Liver (tissue), 9 donors: Measurements from ENCODE around the gene SLC25A48. TPM values are rescaled to one million over a fixed set of nuclear protein-coding genes. Genes with fewer than 3 reads are reported as not detected.
"Not testable (repeated sequence)": the region's sequence is repeated elsewhere in the genome, so short reads cannot be mapped to it uniquely, and the experiment has no call there.

Source experiments
- DNase-seq: peaks from one replicate; pipeline ENCODE4 v3.0.0-alpha.2; 2017; ENCODE audit warnings: low spot score
- H3K27ac ChIP-seq, 2 donors: one replicate each; pipeline ENCODE4 v1.7.0; 2013; ENCODE audit warnings: inconsistent platforms in 2 of 2, low read length in 2 of 2, control low read depth in 1 of 2, low read depth in 1 of 2, mild to moderate bottlenecking in 1 of 2
- H3K27me3 ChIP-seq, 4 donors: one replicate each; pipeline versions ENCODE4 v1.6.1 to v1.7.0; 2013; ENCODE audit warnings: low read length in 3 of 4, inconsistent platforms in 1 of 4, mild to moderate bottlenecking in 1 of 4, moderate library complexity in 1 of 4; ENCODE audit not compliant: control insufficient read depth in 4 of 4, insufficient read depth in 4 of 4
- H3K36me3 ChIP-seq, 4 donors: one replicate each; pipeline versions ENCODE4 v1.6.1 to v1.7.0; 2013; ENCODE audit warnings: low read length in 3 of 4, mild to moderate bottlenecking in 3 of 4, low read depth in 1 of 4, moderate library complexity in 1 of 4; ENCODE audit not compliant: control insufficient read depth in 4 of 4, insufficient read depth in 3 of 4
- H3K4me1 ChIP-seq, 4 donors: one replicate each; pipeline versions ENCODE4 v1.6.1 to v1.7.0; 2013; ENCODE audit warnings: low read length in 3 of 4, mild to moderate bottlenecking in 3 of 4, moderate library complexity in 1 of 4; ENCODE audit not compliant: control insufficient read depth in 4 of 4, insufficient read depth in 4 of 4
- H3K4me3 ChIP-seq, 3 donors: one replicate each; pipeline versions ENCODE4 v1.6.1 to v1.7.0; 2013; ENCODE audit warnings: low read length in 3 of 3, control low read depth in 1 of 3, low read depth in 1 of 3, mild to moderate bottlenecking in 1 of 3
- H3K9ac ChIP-seq, 2 donors: one replicate each; pipeline ENCODE4 v1.7.0; 2013; ENCODE audit warnings: low read length in 2 of 2, mild to moderate bottlenecking in 2 of 2, moderate library complexity in 2 of 2, control low read depth in 1 of 2, low read depth in 1 of 2
- H3K9me3 ChIP-seq, 4 donors: one replicate each; pipeline versions ENCODE4 v1.6.1 to v1.7.0; 2013; ENCODE audit warnings: low read length in 3 of 4; ENCODE audit not compliant: control insufficient read depth in 4 of 4
- EGR1 ChIP-seq, 2 donors: IDR thresholded peaks; 2 replicates each; pipeline ENCODE4 v1.6.1; 2016 to 2018; ENCODE audit warnings: antibody characterized with exemption in 2 of 2, low read depth in 2 of 2
- FOXA1 ChIP-seq: IDR thresholded peaks from 2 replicates; pipeline ENCODE4 v1.6.1; 2016; ENCODE audit warnings: antibody characterized with exemption
- FOXA2 ChIP-seq: IDR thresholded peaks from 2 replicates; pipeline ENCODE4 v1.6.1; 2016; ENCODE audit warnings: antibody characterized with exemption
- GABPA ChIP-seq, 2 donors: IDR thresholded peaks in 1 of 2; conservative IDR thresholded peaks in 1 of 2; 2 replicates each; pipeline ENCODE4 v1.6.1; 2016; ENCODE audit warnings: antibody characterized with exemption in 2 of 2, mild to moderate bottlenecking in 1 of 2, moderate library complexity in 1 of 2
- HNF4A ChIP-seq, 2 donors: conservative IDR thresholded peaks; 2 replicates each; pipeline ENCODE4 v1.6.1; 2016; ENCODE audit warnings: antibody characterized with exemption in 2 of 2, mild to moderate bottlenecking in 2 of 2
- HNF4G ChIP-seq: IDR thresholded peaks from 2 replicates; pipeline ENCODE4 v1.6.1; 2016; ENCODE audit warnings: antibody characterized with exemption
- RAD21 ChIP-seq, 2 donors: IDR thresholded peaks; 2 replicates each; pipeline ENCODE4 v1.6.1; 2016; ENCODE audit warnings: antibody characterized with exemption in 2 of 2, mild to moderate bottlenecking in 2 of 2
- SP1 ChIP-seq: IDR thresholded peaks from 2 replicates; pipeline ENCODE4 v1.6.1; 2018; ENCODE audit warnings: antibody characterized with exemption, mild to moderate bottlenecking
- TAF1 ChIP-seq: conservative IDR thresholded peaks from 2 replicates; pipeline ENCODE4 v1.6.1; 2016; ENCODE audit warnings: antibody characterized with exemption, mild to moderate bottlenecking
- YY1 ChIP-seq: IDR thresholded peaks from 2 replicates; pipeline ENCODE4 v1.6.1; 2016; ENCODE audit warnings: antibody characterized with exemption, mild to moderate bottlenecking
- WGBS: extraction: QIAGEN DNeasy Blood & Tissue Kit; methylation state at CpG from one replicate; pipeline ENCODE4 v1.1.7; 2013; 5-methylcytosine and 5-hydroxymethylcytosine counted together
- polyA plus RNA-seq, 2 donors: library from polyadenylated mRNA; stranded (reverse) in 1 of 2; unstranded in 1 of 2; fragments of 200-250 nt in 1 of 2; fragments of >200 nt in 1 of 2; fragmentation: Nextera tagmentation in 1 of 2; extraction: Ambion mirVana in 1 of 2; gene quantifications; one replicate each; pipeline versions ENCODE4 v1.2.1 to v1.2.3, GENCODE V29; 2013 to 2015
- total RNA-seq, 2 donors: library from RNA; depleted of rRNA; stranded (reverse); fragments of >200 nt; gene quantifications; one replicate each; pipeline ENCODE4 v1.2.3, GENCODE V29; 2014
- TF ChIP-seq, protein P1 (sequence below): IDR thresholded peaks from 2 replicates; pipeline ENCODE4 v1.6.1; 2016; ENCODE audit warnings: antibody characterized with exemption
- TF ChIP-seq, protein P2 (sequence below): IDR thresholded peaks from 2 replicates; pipeline ENCODE4 v1.6.1; 2016; ENCODE audit warnings: antibody characterized with exemption
- TF ChIP-seq, protein P3 (sequence below): fragments of 150-350 bp; IDR thresholded peaks from 2 replicates; pipeline ENCODE4 v1.5.1; 2017; ENCODE audit warnings: improper control_type of control experiment, low read depth, low read length; ENCODE audit not compliant: missing input control
- TF ChIP-seq, protein P4 (sequence below): IDR thresholded peaks from 2 replicates; pipeline ENCODE4 v1.6.1; 2016; ENCODE audit warnings: antibody characterized with exemption
- donor health status: healthy.
- donor health status: healthy.
- donor health status: healthy.
- donor health status: healthy.
- donor health status: healthy.

The SLC25A48 gene
- total and polyA plus RNA-seq, 4 donors = 0.24 to 1.1 (median 0.72) TPM

DNA sequence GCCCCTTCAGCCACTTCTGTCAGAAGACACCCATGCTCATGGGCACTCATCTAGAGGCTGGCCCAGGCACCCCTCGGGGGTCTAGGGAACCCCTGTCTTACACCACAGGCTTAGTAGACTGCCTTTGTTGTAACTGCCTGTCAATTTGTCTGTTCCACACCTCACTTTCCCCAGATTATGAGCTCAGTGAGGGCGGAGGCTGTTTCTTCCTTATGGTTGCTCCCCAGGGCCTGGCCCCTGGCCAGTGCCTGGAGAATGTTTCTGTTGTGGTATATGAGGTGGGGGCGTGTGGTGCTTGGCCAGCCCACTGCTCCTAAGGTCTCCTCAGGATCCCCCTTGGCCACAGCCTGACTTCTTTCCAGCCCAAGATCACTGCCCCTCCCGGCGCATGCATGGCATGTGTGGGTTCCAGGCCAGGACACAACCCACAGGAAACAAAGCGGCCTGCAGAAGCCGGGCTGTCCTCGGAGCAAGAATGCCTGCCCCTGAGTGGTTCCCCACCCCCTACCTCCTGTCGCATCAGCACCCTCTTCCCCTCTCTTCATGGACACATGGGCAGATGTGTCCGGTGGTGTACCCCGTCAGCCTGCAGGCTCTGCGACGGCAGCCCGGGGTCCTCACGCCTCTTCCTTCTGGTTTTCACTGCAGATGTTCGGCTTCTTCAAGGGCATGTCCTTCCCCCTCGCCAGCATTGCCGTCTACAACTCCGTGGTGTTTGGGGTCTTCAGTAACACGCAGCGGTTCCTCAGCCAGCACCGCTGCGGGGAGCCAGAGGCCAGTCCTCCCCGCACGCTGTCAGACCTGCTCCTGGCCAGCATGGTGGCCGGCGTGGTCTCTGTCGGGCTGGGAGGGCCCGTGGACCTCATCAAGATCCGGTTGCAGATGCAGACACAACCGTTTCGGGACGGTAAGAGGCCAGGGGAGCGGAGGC, 17.7 kb downstream of the SLC25A48 start:
- TF ChIP-seq, protein P1, sequence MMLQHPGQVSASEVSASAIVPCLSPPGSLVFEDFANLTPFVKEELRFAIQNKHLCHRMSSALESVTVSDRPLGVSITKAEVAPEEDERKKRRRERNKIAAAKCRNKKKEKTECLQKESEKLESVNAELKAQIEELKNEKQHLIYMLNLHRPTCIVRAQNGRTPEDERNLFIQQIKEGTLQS = no peak
- TF ChIP-seq, protein P2, sequence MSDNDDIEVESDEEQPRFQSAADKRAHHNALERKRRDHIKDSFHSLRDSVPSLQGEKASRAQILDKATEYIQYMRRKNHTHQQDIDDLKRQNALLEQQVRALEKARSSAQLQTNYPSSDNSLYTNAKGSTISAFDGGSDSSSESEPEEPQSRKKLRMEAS = no peak
- no peak for TF ChIP-seq FOXA2
- no peak for TF ChIP-seq SP1
- no peak for TF ChIP-seq EGR1 (IDR thresholded peaks at IDR 0.05; ENCODE audit: low read depth in 2 of 2)
- TF ChIP-seq YY1 = no peak
- TF ChIP-seq HNF4G = no peak
- Histone ChIP-seq H3K27ac (no peak overlapping the region), H3K27me3 (no peaks in the 10 kb centered on the region), H3K36me3 (no peaks in the 10 kb centered on the region), H3K4me3 (no peak overlapping the region), H3K9ac (no peak overlapping the region), H3K9me3 (no peaks in the 10 kb centered on the region), H3K4me1 (no peaks in the 10 kb centered on the region)
- WGBS = 89% methylated on average over 34 of the region's 34 CpGs
- no peak for DNase-seq

DNA sequence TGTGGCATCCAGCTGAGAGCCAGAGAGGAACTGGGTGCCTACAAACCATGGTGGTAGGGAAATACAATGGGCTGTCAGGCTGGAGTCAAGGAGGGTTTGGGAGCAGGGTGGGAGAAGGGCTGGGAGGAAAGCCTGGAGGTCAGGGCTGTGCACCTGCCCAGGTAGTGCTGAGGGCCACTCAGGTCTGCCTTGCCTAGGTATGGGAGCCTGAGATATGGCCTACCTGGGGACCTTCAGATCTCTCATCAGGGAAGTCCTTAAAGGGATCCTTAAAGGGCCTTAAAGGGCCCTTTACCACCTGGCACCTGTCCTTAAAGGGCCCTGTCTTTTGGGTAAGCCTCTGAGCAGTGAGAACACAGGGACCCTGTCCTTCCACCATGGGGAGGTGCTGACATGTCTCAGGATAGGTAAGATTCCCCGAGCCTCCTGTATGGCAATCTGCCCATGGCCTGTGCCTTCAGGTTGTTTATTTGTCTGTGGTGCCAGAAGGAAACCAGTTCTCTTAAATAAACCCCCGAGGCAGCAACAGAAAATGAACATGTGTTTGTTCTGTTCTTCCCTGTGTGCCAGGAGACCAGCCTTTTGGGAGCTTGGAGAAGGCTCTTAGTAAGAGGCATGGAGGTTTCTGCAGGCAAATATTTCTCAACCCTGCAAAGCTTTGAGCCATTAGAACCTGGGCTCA, 23.3 kb downstream of the SLC25A48 start:
- Histone ChIP-seq H3K36me3 (no peaks in the 10 kb centered on the region), H3K4me3 (no peak overlapping the region), H3K27ac (no peak overlapping the region), H3K9ac (no peak overlapping the region), H3K9me3 (no peaks in the 10 kb centered on the region), H3K27me3 (no peaks in the 10 kb centered on the region), H3K4me1 (no peaks in the 10 kb centered on the region)
- no peak for DNase-seq
- TF ChIP-seq, protein P1 = no peak
- no peak for TF ChIP-seq HNF4A (conservative IDR thresholded peaks at IDR 0.05)
- no peak for TF ChIP-seq GABPA (IDR thresholded peaks at IDR 0.05 in 1 of 2, conservative IDR thresholded peaks at IDR 0.05 in 1 of 2)
- no peak for TF ChIP-seq YY1
- WGBS = 86% methylated on average over 2 of the region's 2 CpGs

DNA sequence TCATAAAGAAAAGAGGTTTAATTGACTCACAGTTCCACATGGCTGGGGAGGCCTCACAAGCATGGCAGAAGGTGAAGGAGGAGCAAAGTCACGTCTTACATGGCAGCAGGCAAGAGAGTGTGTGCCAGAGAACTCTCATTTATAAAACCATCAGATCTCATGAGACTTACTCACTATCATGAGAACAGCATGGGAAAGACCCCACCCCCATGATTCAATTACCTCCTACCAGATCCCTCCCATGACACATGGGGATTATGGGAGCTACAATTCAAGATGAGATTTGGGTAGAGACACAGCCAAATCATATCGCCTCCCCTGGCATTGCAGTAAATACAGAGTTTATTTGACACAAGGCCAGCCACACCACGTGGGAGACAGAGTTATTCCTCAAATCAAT, 24.7 kb downstream of the SLC25A48 start:
- H3K27me3 ChIP-seq, H3K4me3 ChIP-seq, H3K9ac ChIP-seq, H3K4me1 ChIP-seq, H3K27ac ChIP-seq, DNase-seq, H3K36me3 ChIP-seq, H3K9me3 ChIP-seq: not testable (repeated sequence)
- 85% methylated on average over 3 of the region's 3 CpGs for WGBS

DNA sequence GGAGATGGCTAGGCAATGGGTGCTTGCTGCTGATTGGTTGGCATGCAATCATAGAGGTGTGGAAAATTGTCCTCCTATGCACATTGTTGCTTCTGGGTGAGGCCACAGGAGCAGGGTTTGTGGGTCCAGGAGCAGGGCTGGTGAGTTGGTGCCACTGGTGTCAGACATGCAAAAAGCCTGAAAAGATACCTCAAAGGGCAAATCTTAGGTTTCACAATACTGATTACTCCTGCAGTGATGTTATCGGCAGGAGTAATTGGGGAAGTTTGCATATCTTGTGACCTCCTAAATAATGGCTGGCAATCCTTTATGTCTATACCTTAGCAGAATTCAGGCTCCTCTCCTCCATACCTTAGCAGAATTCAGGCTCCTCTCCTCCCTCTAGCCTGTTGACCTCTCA, 25.2 kb downstream of the SLC25A48 start:
- no peaks in the 10 kb centered on the region for H3K27me3 ChIP-seq
- peaks cover 0 to 1% (median 0%) of the 10 kb centered on the region in 4 donors for H3K9me3 ChIP-seq
- TF ChIP-seq, protein P2 = no peak
- no peak for TF ChIP-seq FOXA1
- TF ChIP-seq, protein P3, sequence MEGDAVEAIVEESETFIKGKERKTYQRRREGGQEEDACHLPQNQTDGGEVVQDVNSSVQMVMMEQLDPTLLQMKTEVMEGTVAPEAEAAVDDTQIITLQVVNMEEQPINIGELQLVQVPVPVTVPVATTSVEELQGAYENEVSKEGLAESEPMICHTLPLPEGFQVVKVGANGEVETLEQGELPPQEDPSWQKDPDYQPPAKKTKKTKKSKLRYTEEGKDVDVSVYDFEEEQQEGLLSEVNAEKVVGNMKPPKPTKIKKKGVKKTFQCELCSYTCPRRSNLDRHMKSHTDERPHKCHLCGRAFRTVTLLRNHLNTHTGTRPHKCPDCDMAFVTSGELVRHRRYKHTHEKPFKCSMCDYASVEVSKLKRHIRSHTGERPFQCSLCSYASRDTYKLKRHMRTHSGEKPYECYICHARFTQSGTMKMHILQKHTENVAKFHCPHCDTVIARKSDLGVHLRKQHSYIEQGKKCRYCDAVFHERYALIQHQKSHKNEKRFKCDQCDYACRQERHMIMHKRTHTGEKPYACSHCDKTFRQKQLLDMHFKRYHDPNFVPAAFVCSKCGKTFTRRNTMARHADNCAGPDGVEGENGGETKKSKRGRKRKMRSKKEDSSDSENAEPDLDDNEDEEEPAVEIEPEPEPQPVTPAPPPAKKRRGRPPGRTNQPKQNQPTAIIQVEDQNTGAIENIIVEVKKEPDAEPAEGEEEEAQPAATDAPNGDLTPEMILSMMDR = no peak
- TF ChIP-seq TAF1 = no peak
- no peak for TF ChIP-seq FOXA2
- no peak for TF ChIP-seq RAD21 (IDR thresholded peaks at IDR 0.05)
- TF ChIP-seq, protein P4, sequence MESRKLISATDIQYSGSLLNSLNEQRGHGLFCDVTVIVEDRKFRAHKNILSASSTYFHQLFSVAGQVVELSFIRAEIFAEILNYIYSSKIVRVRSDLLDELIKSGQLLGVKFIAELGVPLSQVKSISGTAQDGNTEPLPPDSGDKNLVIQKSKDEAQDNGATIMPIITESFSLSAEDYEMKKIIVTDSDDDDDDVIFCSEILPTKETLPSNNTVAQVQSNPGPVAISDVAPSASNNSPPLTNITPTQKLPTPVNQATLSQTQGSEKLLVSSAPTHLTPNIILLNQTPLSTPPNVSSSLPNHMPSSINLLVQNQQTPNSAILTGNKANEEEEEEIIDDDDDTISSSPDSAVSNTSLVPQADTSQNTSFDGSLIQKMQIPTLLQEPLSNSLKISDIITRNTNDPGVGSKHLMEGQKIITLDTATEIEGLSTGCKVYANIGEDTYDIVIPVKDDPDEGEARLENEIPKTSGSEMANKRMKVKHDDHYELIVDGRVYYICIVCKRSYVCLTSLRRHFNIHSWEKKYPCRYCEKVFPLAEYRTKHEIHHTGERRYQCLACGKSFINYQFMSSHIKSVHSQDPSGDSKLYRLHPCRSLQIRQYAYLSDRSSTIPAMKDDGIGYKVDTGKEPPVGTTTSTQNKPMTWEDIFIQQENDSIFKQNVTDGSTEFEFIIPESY = no peak
- no peak for TF ChIP-seq SP1
- no peak overlapping the region for H3K27ac ChIP-seq
- 87% methylated on average over 1 of the region's 1 CpG for WGBS
- H3K4me3 ChIP-seq = no peak overlapping the region
- H3K9ac ChIP-seq = no peak overlapping the region
- no peaks in the 10 kb centered on the region for H3K4me1 ChIP-seq
- DNase-seq = no peak
- H3K36me3 ChIP-seq = no peaks in the 10 kb centered on the region
